ENCODE measurements around the gene TMEM107. TPM values are rescaled to one million over a fixed set of nuclear protein-coding genes. Genes with fewer than 3 reads are reported as not detected.
A peak's percentile ranks its signal among the peaks of the same experiment; 100 is the strongest.
"Not testable (repeated sequence)": the region's sequence is repeated elsewhere in the genome, so short reads cannot be mapped to it uniquely, and the experiment has no call there.

The TMEM107 gene
- total RNA-seq, result 17.5 TPM

DNA sequence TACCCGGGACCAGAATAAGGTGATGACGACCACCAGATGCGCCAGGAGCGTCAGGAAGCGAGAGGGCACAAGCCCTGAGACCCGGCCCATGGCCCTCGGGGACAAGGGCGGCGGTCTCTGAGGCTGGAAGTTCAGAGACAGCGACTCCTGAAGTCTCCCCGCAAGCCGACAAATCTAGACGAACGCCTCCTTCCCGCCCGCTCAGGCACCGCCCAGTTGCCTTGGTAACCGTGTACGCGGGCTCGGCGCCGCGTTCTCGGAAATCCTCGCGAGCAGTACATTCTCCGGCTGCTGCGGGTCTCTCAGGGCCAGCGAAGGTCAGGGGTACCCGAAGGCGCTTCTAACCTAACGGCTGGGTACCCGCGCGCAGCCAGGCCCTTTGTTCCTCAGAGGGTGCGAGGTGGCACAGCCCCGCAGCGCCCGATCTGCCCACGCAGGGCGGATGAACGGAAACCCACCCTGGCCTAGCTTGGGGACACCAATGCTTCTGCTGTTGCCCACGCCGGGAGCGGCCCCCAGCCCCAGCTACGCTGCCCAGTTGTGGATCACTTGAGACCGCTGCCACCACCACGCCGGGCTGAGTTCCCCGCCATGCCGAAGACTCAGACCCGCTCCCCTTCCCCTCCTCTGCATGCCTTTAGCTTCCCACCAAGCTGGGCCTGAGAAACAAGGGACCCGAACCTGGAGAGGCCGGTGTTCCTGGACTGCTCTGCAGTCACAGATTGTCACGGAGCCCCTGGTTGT, at the start of gene TMEM107:
TMEM107 (minus strand) TSS at position 184 of the 744 bp plus-strand sequence; CDS start at position 90, 94 bp downstream.
- ATAC-seq, result peak; percentile 65

DNA sequence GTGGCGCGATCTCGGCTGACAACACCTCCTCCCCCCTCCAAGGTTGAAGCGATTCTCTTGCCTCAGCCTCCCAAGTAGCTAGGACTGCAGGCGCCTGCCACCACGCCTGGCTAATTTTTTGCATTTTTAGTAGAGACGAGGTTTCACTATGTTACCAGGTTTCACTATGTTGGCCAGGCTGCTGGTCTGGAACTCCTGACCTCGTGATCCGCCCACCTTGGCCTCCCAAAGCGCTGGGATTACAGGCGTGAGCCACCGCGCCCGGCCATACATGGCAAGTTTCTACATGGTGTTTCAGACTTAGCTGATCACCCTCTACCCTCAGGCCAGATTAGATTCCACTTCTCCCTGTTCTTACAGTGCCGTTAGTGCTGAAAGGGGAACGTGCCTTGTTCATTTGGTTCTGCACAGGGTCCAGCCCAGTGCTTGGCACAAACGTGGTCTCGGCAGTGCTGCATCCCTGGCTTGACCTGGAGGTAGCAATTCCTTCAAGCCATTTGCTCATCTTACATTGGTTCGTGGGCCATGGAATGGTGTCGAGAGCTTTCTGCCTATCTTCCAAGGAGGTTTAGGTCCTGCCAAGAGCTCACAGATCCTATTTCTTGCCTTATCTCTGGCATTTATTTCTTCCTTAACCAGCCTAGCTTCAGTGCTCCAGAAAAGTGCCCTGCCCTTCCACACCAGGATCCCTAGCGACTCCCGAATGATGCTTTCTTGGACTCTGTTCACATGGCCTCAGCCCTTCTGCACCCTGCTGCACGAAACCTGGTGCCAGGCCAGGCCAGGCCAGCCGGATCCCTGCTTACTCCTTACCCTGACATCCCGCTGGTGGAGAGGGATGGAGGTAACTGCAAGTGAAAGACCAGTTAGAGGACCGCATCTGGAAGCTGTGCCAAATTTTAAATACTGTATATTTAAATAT, 49.0 kb upstream of the TMEM107 start:
- ATAC-seq, result no peak

DNA sequence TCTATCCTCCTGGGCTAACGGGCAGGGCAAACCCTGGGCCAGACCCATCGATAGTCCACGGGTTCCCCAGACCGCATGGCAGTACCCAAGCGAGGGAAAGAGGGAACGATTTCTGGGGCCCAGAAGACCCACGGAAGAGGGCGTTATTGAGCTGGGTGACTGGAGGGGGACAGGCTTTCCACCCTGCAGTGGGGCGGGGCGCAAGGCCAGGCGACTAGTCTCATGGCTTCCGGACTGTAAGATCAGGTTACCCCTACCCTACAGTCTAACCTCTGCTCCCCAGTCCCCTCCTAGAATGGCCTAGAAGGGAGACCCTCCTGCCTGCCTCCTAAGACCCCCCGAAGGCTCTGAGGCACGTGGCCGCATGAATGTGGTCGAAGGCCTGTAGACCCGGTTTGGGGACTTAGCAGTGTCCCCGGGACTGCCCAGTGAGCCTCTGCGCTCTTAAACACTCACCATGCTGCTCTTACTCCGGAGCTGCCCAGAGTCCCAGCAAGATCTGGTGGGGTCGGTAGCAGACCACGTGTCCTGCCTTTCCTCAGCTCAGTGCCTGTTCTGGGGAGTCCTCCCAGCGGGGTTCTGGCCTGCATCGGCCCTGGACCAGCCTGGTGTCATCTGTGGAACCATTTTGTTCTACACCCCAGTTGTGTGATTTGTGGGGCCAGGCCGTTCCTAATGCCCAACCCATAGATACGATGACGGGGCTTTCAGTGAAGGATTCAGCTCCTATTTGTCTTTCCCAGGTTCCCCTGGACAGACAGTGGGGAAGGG, 47.4 kb upstream of the TMEM107 start:
- ATAC-seq, result peak; percentile 6

DNA sequence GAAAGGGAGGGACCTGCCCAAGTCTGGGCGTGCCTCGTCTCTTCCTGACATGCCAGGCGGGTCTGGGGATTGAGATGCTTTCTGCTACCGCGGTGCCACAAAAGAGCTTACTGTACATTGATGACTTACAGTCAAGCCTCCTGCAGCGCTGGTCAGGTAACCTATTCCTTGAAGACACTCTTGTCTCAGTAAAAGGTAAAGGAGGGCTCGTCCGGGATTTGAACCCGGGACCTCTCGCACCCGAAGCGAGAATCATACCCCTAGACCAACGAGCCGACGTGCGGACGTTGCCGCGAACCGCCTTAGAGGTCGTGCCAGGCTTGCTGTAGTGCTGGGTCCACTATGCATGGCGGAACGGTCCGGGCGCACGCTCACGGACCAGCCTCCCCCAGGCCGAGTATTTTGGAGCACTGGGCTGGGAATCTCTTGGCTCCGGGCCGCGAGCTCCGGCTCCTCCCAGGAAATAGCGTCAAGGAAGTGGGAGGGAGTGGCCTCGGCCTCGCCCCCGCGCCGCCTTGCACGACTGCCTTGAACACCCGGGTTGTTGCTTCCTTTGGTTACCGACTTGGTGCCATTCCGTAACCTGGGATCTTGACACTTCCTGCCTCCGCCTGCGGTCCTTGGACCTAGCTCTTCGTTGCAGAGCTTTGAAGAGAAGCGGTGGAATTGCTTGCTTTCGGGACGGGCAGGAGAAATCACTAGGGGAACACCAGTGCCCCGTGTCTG, 46.6 kb upstream of the TMEM107 start:
- ATAC-seq, result peak; percentile 70

DNA sequence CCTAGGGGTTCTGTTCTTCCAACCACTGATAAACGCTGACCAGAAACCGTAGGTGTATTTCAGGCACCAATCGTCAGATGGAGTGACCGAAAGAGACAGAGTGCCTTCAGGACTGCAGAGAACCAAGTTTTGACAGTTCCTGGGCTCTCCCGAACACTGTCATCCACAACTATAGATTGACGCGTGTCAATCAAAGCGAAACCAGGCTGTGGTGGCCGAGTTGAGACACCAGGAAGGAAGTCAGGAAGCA, 46.1 kb upstream of the TMEM107 start:
- ATAC-seq, result no peak

DNA sequence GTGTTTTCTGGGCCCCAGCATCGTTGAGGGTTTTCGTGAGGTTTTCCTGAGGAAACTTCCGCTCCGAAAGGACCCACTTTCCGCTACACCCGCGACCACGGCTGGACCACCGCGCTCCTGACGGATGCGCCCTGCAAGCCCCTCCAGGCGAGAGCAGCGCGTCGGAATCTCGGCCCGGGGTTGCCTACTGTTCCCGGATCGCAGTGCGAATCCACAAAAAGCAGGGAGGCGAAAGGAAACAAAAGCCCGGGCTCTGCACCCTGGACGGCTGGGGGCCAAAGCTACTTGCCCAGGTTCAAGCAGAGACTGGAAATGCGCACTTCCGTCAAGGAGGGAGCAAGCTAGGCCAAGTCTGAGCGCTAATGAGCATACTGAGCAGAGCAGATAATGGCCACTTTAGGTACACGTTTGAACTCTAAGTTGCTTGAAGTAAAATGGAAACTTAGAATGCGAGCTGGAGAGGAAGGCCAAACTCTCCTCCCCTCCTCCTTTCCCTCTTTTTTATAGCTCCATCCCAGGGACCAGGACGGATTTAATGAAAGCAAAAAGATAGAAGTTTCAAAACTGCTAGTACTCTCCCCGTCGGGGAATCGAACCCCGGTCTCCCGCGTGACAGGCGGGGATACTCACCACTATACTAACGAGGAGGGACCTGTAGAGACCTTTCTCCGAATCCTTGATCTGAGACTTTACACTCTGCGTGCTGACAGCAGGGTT, 45.6 kb upstream of the TMEM107 start:
- peak; percentile 64 for ATAC-seq

DNA sequence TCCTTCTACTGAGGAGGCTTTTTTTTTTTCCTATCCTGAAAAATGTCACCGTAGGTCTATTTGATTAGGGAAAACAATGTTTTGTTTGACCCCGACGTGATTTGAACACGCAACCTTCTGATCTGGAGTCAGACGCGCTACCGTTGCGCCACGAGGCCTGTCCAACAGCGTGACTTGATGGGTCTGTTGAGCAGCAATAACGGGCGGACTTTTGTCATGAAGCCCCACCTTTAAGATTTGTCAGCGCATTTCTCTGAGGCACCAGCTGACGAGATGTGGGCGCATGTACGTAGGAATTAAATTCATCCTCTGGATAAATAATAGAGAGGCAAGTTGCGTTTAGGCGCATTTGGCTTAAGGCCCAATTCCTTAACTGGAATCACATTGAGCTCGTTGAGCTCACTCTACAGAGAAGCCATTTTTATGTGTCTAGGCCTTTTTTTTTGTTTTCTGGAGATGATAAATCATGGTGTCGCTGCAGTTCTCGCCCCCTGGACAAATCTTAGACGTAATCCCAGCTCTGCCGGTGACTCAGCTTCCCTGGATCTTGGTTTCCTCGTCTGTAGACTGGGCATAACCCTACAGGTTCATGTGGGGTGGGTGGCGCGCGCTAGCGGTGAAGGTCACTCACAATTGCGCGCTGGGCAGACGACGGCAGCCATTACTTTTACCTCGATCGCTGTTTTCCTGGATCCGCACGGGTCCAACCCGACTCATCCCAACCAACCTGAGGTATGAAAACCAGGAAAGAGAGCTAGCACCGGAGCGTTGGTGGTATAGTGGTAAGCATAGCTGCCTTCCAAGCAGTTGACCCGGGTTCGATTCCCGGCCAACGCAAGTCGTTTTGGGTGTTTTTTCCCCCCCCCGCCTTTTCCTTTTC, 44.8 kb upstream of the TMEM107 start:
- ATAC-seq, result peak; percentile 62

DNA sequence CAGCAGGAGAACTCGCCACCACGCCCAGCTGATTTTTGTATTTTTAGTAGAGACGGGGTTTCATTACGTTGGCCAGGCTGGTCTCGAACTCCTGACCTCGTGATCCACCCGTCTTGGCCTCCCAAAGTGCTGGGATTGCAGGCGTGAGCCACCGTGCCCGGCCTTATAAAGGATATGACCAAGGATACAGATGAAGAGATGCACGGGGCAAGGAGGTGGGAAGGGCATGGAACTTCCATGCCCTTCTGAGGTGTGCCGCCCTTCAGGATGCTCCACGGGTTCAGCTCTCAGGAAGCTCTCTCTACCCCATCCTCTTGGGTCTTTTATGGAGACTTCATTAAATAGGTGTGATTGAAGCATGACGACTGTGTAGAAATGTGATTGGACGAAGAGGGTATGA, 37.8 kb upstream of the TMEM107 start:
- ATAC-seq, result not testable (repeated sequence)

DNA sequence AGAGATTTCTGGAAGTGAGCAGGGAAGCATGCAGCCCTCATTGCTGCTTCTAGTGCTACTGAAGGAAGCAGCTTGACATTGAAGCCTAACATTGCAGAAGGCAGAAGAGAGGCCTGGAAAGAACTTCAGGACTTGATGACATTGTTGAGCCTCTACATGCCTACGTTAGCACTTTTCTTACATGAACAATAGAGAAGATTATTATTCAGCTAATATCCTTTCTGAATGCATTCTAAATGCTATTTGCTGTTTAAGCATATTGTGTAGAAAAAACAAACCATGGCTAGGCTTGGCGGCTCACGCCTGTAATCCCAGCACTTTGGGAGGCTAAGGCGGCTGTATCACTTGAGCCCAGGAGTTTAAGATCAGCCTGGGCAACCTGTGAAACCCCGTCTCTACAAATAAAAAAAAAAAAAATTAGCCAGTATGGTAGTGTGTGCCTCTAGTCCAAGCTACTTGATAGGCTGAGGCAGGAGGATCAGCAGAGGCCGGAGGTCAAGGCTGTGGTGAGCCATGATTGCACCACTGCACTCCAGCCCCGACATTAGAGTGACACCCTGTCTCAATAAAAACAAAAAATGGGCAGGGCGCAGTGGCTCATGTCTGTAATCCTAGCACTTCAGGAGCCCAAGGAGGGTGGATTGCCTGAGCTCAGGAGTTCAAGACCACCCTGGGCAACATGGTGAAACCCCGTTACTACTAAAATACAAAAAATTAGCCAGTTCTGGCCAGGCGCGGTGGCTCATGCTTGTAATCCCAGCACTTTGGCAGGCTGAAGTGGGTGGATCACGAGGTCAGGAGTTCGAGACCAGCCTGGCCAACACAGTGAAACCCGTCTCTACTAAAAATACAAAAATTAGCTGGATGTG, 36.4 kb upstream of the TMEM107 start:
- ATAC-seq, result peak; percentile 48

DNA sequence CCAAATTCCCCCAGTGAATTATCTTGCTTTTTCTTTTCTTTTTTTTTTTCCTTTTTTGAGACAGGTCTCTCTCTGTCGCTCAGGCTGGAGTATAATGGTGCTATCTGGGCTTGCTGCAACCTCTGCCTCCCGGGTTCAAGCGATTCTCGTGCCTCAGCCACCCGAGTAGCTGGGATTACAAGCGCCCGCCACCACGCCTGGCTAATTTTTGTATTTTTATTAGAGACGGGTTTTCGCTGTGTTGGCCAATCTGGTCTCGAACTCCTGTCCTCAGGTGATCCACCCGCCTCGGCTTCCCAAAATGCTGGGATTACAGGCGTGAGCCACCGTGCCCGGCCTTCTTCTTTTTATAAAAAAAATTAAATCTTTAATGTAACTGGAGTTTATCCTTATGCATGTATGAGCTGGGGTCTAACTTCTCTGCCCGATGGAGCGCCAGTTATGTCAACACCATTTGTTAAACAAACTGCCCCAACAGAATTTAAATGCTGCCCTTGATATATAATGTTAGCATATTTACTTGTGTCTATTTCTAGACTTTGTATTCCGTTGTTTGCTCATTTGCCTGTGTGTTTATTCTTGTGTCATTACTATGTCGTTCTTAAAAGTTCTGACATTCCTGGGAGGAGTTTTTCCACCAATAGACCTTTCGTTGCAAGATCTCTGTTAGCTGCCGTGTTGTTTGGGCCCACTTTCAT, 34.7 kb upstream of the TMEM107 start:
- ATAC-seq, result no peak

DNA sequence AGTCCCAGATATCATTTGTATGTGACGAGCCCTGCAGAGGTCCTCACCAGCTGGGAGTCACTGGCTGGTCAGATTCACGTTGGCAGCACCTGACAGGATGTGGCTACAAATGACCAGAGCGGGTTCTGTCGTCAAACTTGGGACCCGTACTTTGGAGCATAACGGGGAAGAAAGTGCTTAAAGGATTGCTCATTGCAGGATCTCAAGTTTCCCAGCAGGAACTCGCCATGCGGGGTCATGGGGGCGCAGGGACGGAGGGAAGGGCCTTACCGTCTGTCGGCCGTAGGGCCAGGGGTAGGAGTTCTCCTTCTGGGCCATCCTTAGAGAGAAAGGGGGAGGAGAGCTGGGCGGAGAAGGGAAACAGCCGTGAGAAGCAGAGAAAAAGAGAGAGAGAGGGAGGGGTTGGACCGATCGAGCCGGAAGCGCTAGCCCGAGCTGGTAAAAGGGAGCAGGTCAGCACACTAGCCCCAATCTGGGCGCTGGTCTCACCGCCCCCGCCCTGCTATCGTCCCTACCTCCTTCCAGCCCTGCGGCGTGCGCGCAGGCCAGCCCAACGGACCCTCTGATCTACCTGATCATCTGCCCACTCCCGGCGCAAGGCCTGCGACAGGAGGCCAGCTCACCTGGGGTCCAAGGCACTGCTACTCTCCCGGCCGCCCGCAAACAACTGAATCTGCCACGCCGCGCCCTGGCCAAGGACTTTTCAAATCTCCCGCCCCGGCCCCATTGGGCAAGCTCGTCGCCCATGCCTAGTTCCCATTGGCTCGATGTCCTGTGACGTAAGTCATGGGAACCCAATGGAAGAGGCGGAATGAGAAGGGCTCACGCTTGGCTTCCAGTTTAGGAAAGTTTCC, 34.0 kb upstream of the TMEM107 start, which contains the start of gene AURKB:
AURKB (minus strand) TSS at position 669 of the 854 bp plus-strand sequence; CDS start at position 318, 351 bp downstream.
- ATAC-seq, result peak; percentile 90

DNA sequence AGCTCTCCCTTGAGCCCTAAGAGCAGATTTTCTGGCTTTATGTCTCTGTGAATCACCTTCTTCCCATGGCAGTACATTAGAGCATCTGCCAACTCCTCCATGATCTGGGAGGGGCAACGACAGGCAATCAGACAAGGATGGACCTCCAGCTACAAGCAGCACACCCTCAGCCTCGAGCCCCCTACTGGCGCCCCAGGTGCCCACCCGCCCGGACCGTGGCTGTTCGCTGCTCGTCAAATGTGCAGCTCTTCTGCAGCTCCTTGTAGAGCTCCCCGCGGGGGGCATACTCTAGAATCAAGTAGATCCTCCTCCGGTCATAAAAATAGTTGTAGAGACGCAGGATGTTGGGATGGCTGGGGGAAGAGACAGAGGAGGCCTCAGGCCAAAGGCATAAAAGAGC, 30.4 kb upstream of the TMEM107 start:
- no peak for ATAC-seq

DNA sequence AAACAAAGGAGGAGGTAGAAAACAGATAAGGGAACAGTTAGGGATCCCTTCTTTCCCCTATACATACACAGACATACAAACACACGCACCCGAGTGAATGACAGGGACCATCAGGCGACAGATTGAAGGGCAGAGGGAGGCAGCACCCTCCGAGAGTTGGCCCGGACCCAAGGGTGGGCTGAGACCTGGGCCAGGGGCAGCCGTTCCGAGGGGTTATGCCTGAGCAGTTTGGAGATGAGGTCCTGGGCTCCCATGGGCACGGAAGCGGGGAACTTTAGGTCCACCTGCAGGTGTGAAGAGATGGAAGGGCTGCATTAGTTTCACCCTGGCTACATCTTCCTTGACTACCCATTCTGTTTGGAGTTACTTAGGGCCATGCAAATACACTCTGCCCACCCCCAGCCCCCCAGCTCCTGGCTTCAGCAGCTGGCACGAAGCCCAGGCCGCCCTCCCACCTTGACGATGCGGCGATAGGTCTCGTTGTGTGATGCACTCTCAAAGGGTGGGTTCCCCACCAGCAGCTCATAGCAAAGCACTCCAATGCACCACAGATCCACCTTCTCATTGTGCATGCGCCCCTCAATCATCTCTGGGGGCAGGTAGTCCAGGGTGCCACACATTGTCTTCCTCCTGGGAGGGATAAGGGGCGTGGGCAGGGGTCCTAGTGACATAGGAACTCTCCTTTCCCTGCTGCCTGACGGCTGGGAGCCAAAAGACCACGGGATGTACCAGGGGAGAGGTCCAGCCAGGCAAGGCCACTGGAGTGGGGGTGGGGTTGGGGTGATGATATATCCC, 28.8 kb upstream of the TMEM107 start:
- ATAC-seq, result no peak

DNA sequence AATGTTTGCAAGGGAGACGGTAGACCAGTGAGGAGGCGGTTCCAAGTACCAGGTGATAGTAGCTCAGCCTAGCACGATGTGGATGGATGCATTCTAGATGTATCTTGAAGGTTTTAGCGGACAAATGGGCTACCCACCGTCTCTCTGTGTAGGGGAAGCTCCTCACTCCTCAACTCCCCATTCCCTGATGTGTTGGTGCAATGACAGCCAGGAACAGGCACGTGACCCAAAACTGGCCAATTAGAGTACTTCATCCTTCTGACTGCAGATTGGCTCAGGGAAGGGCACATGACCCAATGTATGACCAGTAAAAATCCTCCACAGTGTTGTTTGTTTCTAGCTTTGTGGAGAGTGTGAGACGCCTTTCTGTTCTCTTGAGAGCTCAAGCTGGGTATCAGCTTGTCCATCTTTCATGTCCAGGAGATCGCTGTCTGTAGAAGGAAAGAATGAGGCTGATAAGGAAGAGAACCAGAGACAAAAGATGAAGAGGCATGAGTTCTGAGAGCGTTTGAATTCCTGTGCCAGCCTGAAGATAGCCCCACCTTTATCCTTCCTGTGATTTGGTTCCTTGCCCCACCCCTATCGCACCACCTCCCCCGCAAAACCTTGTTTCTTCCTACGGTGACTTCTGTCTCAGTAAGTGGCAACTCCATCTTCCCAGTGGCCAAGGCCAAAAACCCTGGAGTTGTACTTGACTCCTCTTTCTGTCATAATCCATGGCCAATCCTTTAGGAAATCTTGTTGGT, 16.1 kb upstream of the TMEM107 start:
- peak; percentile 50 for ATAC-seq

DNA sequence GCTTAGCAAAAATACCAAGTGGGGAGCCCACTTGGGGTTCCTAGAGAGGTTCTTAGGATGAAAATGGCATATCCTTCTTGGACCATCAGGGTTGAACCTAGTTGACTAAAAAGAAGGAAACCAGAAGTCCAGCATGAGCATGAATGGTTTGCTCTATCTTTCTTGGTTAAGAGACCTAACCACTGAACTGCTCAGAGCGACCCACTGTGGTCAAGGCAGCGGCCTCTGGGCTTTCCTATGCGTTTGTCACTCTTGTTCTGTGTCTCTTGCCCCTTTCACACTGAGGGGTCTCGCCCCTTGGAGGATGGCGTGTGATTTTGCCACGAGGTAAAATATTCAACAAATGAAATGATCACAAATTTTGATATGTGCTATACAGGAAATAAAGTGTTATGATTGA, 14.3 kb upstream of the TMEM107 start:
- no peak for ATAC-seq

Measured in esophagus mucosa (tissue), 1 donor.